ENCODE data around the gene UBTD1. TPM values are rescaled to one million over a fixed set of nuclear protein-coding genes. Genes with fewer than 3 reads are reported as not detected.
"Not testable (repeated sequence)": the region's sequence is repeated elsewhere in the genome, so short reads cannot be mapped to it uniquely, and the experiment has no call there.

The UBTD1 gene
- total and polyA plus RNA-seq, 10 donors = 4.5 to 17.6 (median 11.8) TPM

- TF ChIP-seq POLR2AphosphoS5 (IDR thresholded peaks at IDR 0.05) (no peak), CTCF (IDR thresholded peaks at IDR 0.05 in 8 of 11, conservative IDR thresholded peaks at IDR 0.05 in 3 of 11) (no peak), POLR2A (IDR thresholded peaks at IDR 0.05) (no peak)
- H3K9me3 ChIP-seq = no peaks in the 10 kb centered on the region
- H3K36me3 ChIP-seq = peaks cover 10 to 100% (median 94%) of the 10 kb centered on the region in 6 donors
- no peak overlapping the region for H3K4me3 ChIP-seq
- no peak overlapping the region for H3K27ac ChIP-seq
- intact Hi-C loops (cut with DNase I; ENCODE audit: low total_unique reads) = no loop called here
- H3K4me1 ChIP-seq = no peaks in the 10 kb centered on the region
- no peaks in the 10 kb centered on the region for H3K27me3 ChIP-seq (replicated peaks in 1 of 7)
- WGBS, 5 donors = 73 to 87% (median 83%) methylated on average over 2 of the region's 2 CpGs
- no peak for DNase-seq
Observed at GRCh38 chr10:97475936-97476594, 22.7 kb upstream of the UBTD1 start.

- Histone ChIP-seq H3K36me3 (peaks cover 2 to 99% (median 75%) of the 10 kb centered on the region in 6 donors), H3K4me1 (peaks cover 0 to 19% (median 2%) of the 10 kb centered on the region in 6 donors)
- H3K27ac ChIP-seq; H3K27me3 ChIP-seq (replicated peaks in 1 of 7); intact Hi-C loops (cut with DNase I; ENCODE audit: low total_unique reads); H3K9me3 ChIP-seq; DNase-seq; H3K4me3 ChIP-seq: not testable (repeated sequence)
- WGBS, 5 donors = 91 to 96% (median 94%) methylated on average over 4 of the region's 4 CpGs
Observed at GRCh38 chr10:97479410-97479809, 19.3 kb upstream of the UBTD1 start.

GRCh38 chr10:97479939-97480338, 18.8 kb upstream of the UBTD1 start:
- intact Hi-C loops (cut with DNase I; ENCODE audit: low total_unique reads) = no loop called here
- peaks cover 2 to 97% (median 71%) of the 10 kb centered on the region in 6 donors for H3K36me3 ChIP-seq
- 77 to 88% (median 80%) methylated on average over 9 of the region's 9 CpGs for WGBS, 5 donors
- no peaks in the 10 kb centered on the region for H3K27me3 ChIP-seq (replicated peaks in 1 of 7)
- TF ChIP-seq POLR2AphosphoS5 (IDR thresholded peaks at IDR 0.05) (no peak), CTCF (IDR thresholded peaks at IDR 0.05 in 8 of 11, conservative IDR thresholded peaks at IDR 0.05 in 3 of 11) (no peak), POLR2A (IDR thresholded peaks at IDR 0.05) (no peak)
- H3K27ac ChIP-seq = no peak overlapping the region
- no peak overlapping the region for H3K4me3 ChIP-seq
- H3K4me1 ChIP-seq = peaks cover 0 to 19% (median 2%) of the 10 kb centered on the region in 6 donors
- H3K9me3 ChIP-seq = no peaks in the 10 kb centered on the region
- DNase-seq = no peak

GRCh38 chr10:97481071-97481470, 17.7 kb upstream of the UBTD1 start:
- no peak for DNase-seq
- Histone ChIP-seq H3K9me3 (no peaks in the 10 kb centered on the region), H3K27me3 (replicated peaks in 1 of 7) (no peaks in the 10 kb centered on the region), H3K36me3 (peaks cover 2 to 97% (median 60%) of the 10 kb centered on the region in 6 donors), H3K4me1 (peaks cover 0 to 19% (median 2%) of the 10 kb centered on the region in 6 donors), H3K27ac (no peak overlapping the region), H3K4me3 (no peak overlapping the region)
- intact Hi-C loops (cut with DNase I; ENCODE audit: low total_unique reads) = no loop called here
- no peak for TF ChIP-seq CTCF (IDR thresholded peaks at IDR 0.05 in 8 of 11, conservative IDR thresholded peaks at IDR 0.05 in 3 of 11)
- TF ChIP-seq POLR2A (IDR thresholded peaks at IDR 0.05) = no peak
- TF ChIP-seq POLR2AphosphoS5 (IDR thresholded peaks at IDR 0.05) = no peak
- 91 to 96% (median 94%) methylated on average over 4 of the region's 4 CpGs for WGBS, 5 donors

Data from spleen (tissue), 11 donors.